NCI-H226 (cell line): Measurements from ENCODE around the gene GGA2.
"Not testable (repeated sequence)": the region's sequence is repeated elsewhere in the genome, so short reads cannot be mapped to it uniquely, and the experiment has no call there.

Experiments used
- DNase-seq: peaks from one replicate; pipeline ENCODE4 v3.0.0-alpha.2; 2015

The GGA2 gene

GRCh38 chr16:23510164-23510914, at the start of gene GGA2:
Gene GGA2, minus strand, starts transcription at chr16:23510494. Its CDS starts 83 bp downstream, at chr16:23510411.
- DNase-seq: peak; percentile 63

GRCh38 chr16:23557779-23558702, 47.7 kb upstream of the GGA2 start:
- DNase-seq: no peak

- DNase-seq: peak; percentile 97
Measured at GRCh38 chr16:23556881-23557778, 46.8 kb upstream of the GGA2 start, which contains the start of the genes EARS2 and UBFD1. Gene EARS2, minus strand, starts transcription at chr16:23557350. Its CDS starts 7 bp downstream, at chr16:23557343. Gene UBFD1, plus strand, starts transcription at chr16:23557727. Its CDS starts 16 bp downstream, at chr16:23557743.

- no peak for DNase-seq
Measured at GRCh38 chr16:23554536-23554935, 44.2 kb upstream of the GGA2 start.

- DNase-seq: no peak
Measured at GRCh38 chr16:23552161-23552560, 41.9 kb upstream of the GGA2 start.

GRCh38 chr16:23549938-23550337, 39.6 kb upstream of the GGA2 start:
- DNase-seq: no peak

- no peak for DNase-seq
Measured at GRCh38 chr16:23544436-23544835, 34.1 kb upstream of the GGA2 start.

GRCh38 chr16:23540817-23541178, 30.5 kb upstream of the GGA2 start:
- not testable (repeated sequence) for DNase-seq

GRCh38 chr16:23539984-23540816, 29.9 kb upstream of the GGA2 start:
- no peak for DNase-seq

- no peak for DNase-seq
Measured at GRCh38 chr16:23538919-23539278, 28.6 kb upstream of the GGA2 start.

GRCh38 chr16:23537390-23537789, 27.1 kb upstream of the GGA2 start:
- no peak for DNase-seq

- no peak for DNase-seq
Measured at GRCh38 chr16:23535901-23536300, 25.6 kb upstream of the GGA2 start.

GRCh38 chr16:23534868-23535860, 24.9 kb upstream of the GGA2 start:
- no peak for DNase-seq

GRCh38 chr16:23532448-23532847, 22.2 kb upstream of the GGA2 start:
- no peak for DNase-seq

- no peak for DNase-seq
Measured at GRCh38 chr16:23530062-23530461, 19.8 kb upstream of the GGA2 start.

GRCh38 chr16:23528644-23529310, 18.5 kb upstream of the GGA2 start:
- DNase-seq: no peak

- no peak for DNase-seq
Measured at GRCh38 chr16:23527961-23528643, 17.8 kb upstream of the GGA2 start.

- DNase-seq: no peak
Measured at GRCh38 chr16:23524886-23525285, 14.6 kb upstream of the GGA2 start.

GRCh38 chr16:23523876-23524385, 13.6 kb upstream of the GGA2 start:
- DNase-seq: no peak
